Adrenal gland (tissue), 12 donors: ENCODE measurements around the gene DHH. TPM values are rescaled to one million over a fixed set of nuclear protein-coding genes. Genes with fewer than 3 reads are reported as not detected.
"Not testable (repeated sequence)": the region's sequence is repeated elsewhere in the genome, so short reads cannot be mapped to it uniquely, and the experiment has no call there.

ENCODE experiments used
- DNase-seq, 7 donors: peaks; one replicate each; pipeline ENCODE4 v3.0.0-alpha.2; 2019 to 2020
- H3K27ac ChIP-seq, 5 donors: fragments of 200-600 bp; sonication (generic) in 4 of 5; 1 replicate in 3 of 5; 2 replicates in 2 of 5; pipeline versions ENCODE4 v1.5.1 to v1.8.0; 2016 to 2020; ENCODE audit warnings: mild to moderate bottlenecking in 1 of 5
- H3K27me3 ChIP-seq: fragments of 200-600 bp; 2 replicates; pipeline ENCODE4 v1.8.0; 2021
- H3K36me3 ChIP-seq, 2 donors: fragments of 200-600 bp; replicated peaks in 1 of 2; 1 replicate in 1 of 2; 2 replicates in 1 of 2; pipeline versions ENCODE4 v1.5.1 to v1.8.0; 2018 to 2022
- H3K4me1 ChIP-seq, 2 donors: fragments of 200-600 bp; replicated peaks in 1 of 2; 1 replicate in 1 of 2; 2 replicates in 1 of 2; pipeline versions ENCODE4 v1.5.1 to v1.8.0; 2018 to 2021
- H3K4me3 ChIP-seq, 4 donors: fragments of 200-600 bp; sonication (generic) in 3 of 4; one replicate each; pipeline ENCODE4 v1.5.1; 2016 to 2018
- H3K9me3 ChIP-seq, 3 donors: fragments of 200-600 bp; sonication (generic) in 1 of 3; replicated peaks in 1 of 3; 1 replicate in 2 of 3; 2 replicates in 1 of 3; pipeline versions ENCODE4 v1.5.1 to v1.8.0; 2016 to 2021
- CTCF ChIP-seq, 6 experiments: fragments of 450-650 bp in 4 of 6; fragments of 200-600 bp in 2 of 6; sonication (generic) in 1 of 6; IDR thresholded peaks; 1 replicate in 5 of 6; 2 replicates in 1 of 6; pipeline versions ENCODE4 v1.5.1 to v1.8.0; 2016 to 2021; ENCODE audit warnings: antibody characterized with exemption in 6 of 6, mild to moderate bottlenecking in 2 of 6, moderate library complexity in 1 of 6
- POLR2A ChIP-seq, 2 donors: fragments of 450-650 bp; IDR thresholded peaks; one replicate each; pipeline ENCODE4 v1.6.1; 2017; ENCODE audit warnings: antibody characterized with exemption in 2 of 2, mild to moderate bottlenecking in 2 of 2, moderate library complexity in 1 of 2
- WGBS, 4 donors: extraction: QIAGEN DNeasy Blood & Tissue Kit in 2 of 4; methylation state at CpG; one replicate each; pipeline versions ENCODE4 v1.1.5 to v1.1.7; 2013 to 2017; 5-methylcytosine and 5-hydroxymethylcytosine counted together
- intact Hi-C, 2 donors: fragments of 100-400 bp; cut with DNase I; formaldehyde crosslinking; loops; one replicate each; pipeline versions ENCODE4 v1.14.1 to v1.15.0; 2022 to 2023
- polyA plus RNA-seq, 3 donors: library from polyadenylated mRNA; stranded (reverse); fragments of 200-250 nt in 2 of 3; fragments of 350-450 nt in 1 of 3; fragmentation: Illumina TruSeq in 1 of 3; extraction: RNeasy Lipid Tissue Mini Kit (QIAGEN cat#74804) in 1 of 3; gene quantifications; one replicate each; pipeline ENCODE4 v1.2.3, GENCODE V29; 2013 to 2014
- total RNA-seq, 9 donors: library from RNA; depleted of rRNA in 4 of 9; stranded (reverse); fragments of >200 nt in 4 of 9; fragments of 120-200 nt in 1 of 9; fragmentation: NEBNext Ultra II Directional in 1 of 9; extraction: Animal tissue kit (Norgen Biotek cat#: 25700) in 1 of 9; gene quantifications; one replicate each; pipeline versions ENCODE4 v1.1.0 to v1.2.4, GENCODE V29; 2013 to 2023
- donor health status: healthy with polysubstance abuse.
- donor health status: Bipolar disorder and iron deficiency.
- donor health status: DM: yes; HTN: yes; CAD: no.
- donor health status: DM: no; HTN: no; CAD: no.
- donor health status: DM: no; HTN: no; CAD: no.
- donor health status: DM: yes; HTN: yes; CAD: no.

The DHH gene
- total and polyA plus RNA-seq, 12 donors = 0.13 to 5.9 (median 0.50) TPM

GRCh38 chr12:49138587-49138986 lies 44.0 kb upstream of the DHH start:
- H3K4me1 ChIP-seq = no peaks in the 10 kb centered on the region
- no peak for DNase-seq
- TF ChIP-seq CTCF (IDR thresholded peaks at IDR 0.05) = no peak
- TF ChIP-seq POLR2A (IDR thresholded peaks at IDR 0.05) = no peak
- H3K27me3 ChIP-seq = no peaks in the 10 kb centered on the region
- H3K27ac ChIP-seq = no peak overlapping the region
- WGBS, 4 donors = 59 to 78% (median 70%) methylated on average over 2 of the region's 2 CpGs
- intact Hi-C loops = loop anchor here in 1 of 2 donors (10.0 kb wide), 2 partner anchors 46 to 96 kb away; partner anchors contain the start of gene TUBA1A
- no peak overlapping the region for H3K4me3 ChIP-seq
- H3K9me3 ChIP-seq = no peaks in the 10 kb centered on the region
- no peaks in the 10 kb centered on the region for H3K36me3 ChIP-seq

DNA sequence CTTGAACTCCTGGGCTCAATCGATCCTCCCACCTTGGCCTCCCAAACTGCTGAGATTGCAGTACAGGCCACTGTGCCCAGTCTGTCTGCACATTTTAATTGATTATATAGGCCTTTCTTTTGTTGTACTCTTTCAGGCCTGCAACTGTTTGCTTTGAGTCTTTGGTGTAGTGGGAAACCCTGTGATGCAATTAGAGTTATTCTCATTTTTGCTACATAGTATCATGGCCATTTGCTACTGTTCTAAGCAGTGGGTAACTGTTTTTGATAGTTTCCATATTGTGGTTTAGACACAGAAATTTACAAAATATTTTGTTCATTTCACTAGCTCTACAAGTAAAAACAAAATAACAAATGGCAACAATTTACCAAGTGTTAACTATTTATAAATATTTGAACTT lies 42.9 kb upstream of the DHH start:
- no peak for TF ChIP-seq POLR2A (IDR thresholded peaks at IDR 0.05)
- TF ChIP-seq CTCF (IDR thresholded peaks at IDR 0.05) = no peak
- Histone ChIP-seq H3K36me3 (no peaks in the 10 kb centered on the region), H3K4me3 (no peak overlapping the region), H3K4me1 (peaks cover 0 to 4% of the 10 kb centered on the region in 2 donors), H3K27ac (no peak overlapping the region), H3K9me3 (no peaks in the 10 kb centered on the region), H3K27me3 (no peaks in the 10 kb centered on the region)
- whole genome bisulfite sequencing, 4 donors = 85 to 100% (median 97%) methylated on average over 1 of the region's 1 CpG
- no peak for DNase-seq
- intact Hi-C loops = loop anchor here in 1 of 2 donors (10.0 kb wide), 2 partner anchors 47 to 97 kb away; partner anchors contain the start of gene TUBA1A

- not testable (repeated sequence) for H3K36me3 ChIP-seq, H3K9me3 ChIP-seq, DNase-seq, H3K4me3 ChIP-seq, H3K4me1 ChIP-seq, H3K27ac ChIP-seq, H3K27me3 ChIP-seq
- 83 to 94% (median 90%) methylated on average over 3 of the region's 3 CpGs for WGBS, 4 donors
- intact Hi-C loops = loop anchor here in 1 of 2 donors (10.0 kb wide), 2 partner anchors 48 to 98 kb away; partner anchors contain the start of gene TUBA1A
Observed at GRCh38 chr12:49136997-49137396, 42.4 kb upstream of the DHH start.

DNA sequence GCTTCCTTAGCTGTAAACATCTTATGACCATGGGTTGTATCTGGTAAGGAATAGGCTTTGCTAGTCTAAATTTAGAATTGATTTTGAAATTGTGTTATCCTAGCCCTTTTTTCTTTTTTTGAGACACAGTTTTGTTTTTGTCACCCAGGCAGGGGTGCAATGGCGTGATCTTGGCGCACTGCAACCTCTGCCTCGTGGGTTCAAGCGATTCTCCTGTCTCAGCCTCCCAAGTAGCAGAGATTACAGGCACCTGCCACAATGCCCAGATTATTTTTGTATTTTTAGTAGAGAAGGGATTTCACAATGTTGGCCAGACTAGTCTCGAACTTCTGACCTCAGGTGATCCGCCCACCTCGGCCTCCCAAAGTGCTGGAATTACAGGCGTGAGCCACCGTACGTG lies 39.0 kb upstream of the DHH start:
- H3K27ac ChIP-seq = no peak overlapping the region
- intact Hi-C loops = loop anchor here (5.0 to 10.0 kb wide), 4 partner anchors 51 to 101 kb away; partner anchors contain the start of gene TUBA1A (in 2 of the 2)
- TF ChIP-seq POLR2A (IDR thresholded peaks at IDR 0.05) (no peak), CTCF (IDR thresholded peaks at IDR 0.05) (no peak)
- H3K36me3 ChIP-seq = peaks cover 0 to 14% of the 10 kb centered on the region in 2 donors
- H3K4me1 ChIP-seq = peaks cover 11 to 27% of the 10 kb centered on the region in 2 donors
- H3K4me3 ChIP-seq = no peak overlapping the region
- 82 to 92% (median 89%) methylated on average over 10 of the region's 10 CpGs for WGBS, 4 donors
- no peaks in the 10 kb centered on the region for H3K27me3 ChIP-seq
- no peak for DNase-seq
- H3K9me3 ChIP-seq = no peaks in the 10 kb centered on the region

DNA sequence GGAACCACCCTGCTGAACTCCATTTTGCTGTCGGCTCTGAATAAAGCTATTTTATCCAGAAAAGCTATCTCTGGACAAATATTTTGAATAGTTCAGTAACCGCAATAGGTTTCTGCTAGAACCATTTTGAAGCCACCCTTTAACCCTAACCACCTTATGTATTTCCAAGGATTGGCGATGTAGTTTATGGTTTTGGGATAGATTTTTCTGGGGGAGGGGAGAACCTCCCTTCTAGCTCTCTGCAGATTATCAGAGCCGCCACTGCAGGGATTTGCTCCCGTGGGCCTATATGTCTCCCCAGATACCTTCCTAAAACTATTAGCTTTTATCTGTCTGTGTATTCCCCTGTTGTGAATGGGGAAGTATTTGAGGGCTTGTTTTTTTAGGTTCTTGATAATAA lies 38.4 kb upstream of the DHH start:
- H3K4me1 ChIP-seq = peaks cover 11 to 27% of the 10 kb centered on the region in 2 donors
- WGBS, 4 donors = 83 to 91% (median 89%) methylated on average over 5 of the region's 5 CpGs
- no peak overlapping the region for H3K27ac ChIP-seq
- H3K27me3 ChIP-seq = no peaks in the 10 kb centered on the region
- no peak for DNase-seq
- intact Hi-C loops = loop anchor here (5.0 to 10.0 kb wide), 4 partner anchors 52 to 102 kb away; partner anchors contain the start of gene TUBA1A (in 2 of the 2)
- no peak overlapping the region for H3K4me3 ChIP-seq
- H3K36me3 ChIP-seq = peaks cover 0 to 17% of the 10 kb centered on the region in 2 donors
- H3K9me3 ChIP-seq = no peaks in the 10 kb centered on the region
- no peak for TF ChIP-seq POLR2A (IDR thresholded peaks at IDR 0.05)
- TF ChIP-seq CTCF (IDR thresholded peaks at IDR 0.05) = no peak
